Stimulated activated CD4-positive, alpha-beta T cell treated with anti-CD3 and anti-CD28 coated beads, Interleukin-2, amount 100 ng/mL, for 48 hours (primary cell): ENCODE data around the gene BPIFB4.

Experiments
- DNase-seq, 2 donors: peaks; one replicate each; pipeline ENCODE4 v3.0.0-alpha.2; 2020

The BPIFB4 gene

DNA sequence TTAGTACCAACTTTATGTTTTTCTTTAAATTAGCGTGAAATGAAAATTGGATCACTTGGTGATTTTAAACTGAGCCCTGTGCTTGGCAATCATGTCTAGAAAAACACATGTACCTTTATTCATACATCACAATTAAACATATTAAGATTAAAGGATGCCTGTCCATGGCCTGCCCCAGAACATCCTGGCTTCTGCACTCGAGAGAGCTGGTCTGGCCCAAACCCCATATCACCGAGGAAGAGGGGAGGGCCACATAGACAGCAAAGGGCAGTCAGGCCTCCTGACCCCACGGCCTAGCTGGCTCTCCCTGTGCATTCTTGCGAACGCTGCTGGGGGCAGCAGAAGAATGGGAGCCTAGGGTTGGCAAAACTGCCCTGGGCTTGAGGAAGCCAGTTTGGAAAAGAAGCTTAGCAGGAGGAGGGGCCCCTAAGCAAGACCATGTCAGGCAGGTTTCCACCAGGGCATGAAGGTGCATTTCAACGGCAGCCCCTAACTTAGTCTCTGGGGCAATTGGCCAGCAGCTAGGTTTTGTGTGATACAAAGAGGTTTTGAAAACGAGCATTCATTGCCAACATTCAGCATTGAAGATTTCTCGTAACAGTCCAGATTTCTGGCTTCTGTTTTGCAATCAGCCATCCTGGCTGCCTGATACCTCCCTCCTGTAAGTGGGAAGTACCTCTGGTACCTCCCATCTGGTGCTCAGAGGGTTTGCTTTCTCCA is 17.2 kb upstream of the BPIFB4 start:
- DNase-seq: no peak

DNA sequence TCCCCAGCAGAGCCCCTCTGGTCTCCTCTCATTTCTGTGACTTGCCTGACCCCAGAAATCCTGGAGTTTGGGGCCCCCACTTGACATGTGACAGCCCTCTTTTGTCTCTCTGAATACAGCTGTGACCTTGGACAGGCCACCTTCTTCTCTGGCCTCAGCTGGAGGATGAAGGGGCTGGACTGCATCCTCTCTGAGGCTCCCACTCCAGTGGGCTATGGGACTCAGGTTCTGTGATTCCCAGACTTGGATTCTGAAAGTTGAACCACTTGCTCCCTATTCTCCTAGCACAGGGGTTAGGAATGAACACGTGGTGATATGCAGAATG is 16.7 kb upstream of the BPIFB4 start:
- DNase-seq: no peak

DNA sequence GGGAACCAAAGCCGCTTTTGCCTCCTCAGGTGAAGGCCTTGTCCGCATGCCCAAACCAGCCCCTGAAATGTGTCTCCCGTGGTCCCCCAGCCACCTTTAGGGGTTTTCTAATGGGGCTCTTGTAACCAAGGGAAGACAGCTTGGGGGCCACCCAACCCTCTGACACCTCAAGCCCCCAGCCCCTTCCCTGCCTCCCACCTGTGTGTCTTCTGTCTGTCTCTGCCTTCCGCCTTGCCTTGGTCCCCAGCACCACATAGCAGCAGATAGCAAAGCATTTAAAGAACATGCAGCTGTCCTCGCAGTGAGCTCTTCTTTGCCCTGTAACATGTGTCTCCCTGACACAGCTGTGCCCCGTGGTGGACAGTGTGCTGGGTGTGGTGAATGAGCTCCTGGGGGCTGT is 16.2 kb upstream of the BPIFB4 start:
- no peak for DNase-seq

DNA sequence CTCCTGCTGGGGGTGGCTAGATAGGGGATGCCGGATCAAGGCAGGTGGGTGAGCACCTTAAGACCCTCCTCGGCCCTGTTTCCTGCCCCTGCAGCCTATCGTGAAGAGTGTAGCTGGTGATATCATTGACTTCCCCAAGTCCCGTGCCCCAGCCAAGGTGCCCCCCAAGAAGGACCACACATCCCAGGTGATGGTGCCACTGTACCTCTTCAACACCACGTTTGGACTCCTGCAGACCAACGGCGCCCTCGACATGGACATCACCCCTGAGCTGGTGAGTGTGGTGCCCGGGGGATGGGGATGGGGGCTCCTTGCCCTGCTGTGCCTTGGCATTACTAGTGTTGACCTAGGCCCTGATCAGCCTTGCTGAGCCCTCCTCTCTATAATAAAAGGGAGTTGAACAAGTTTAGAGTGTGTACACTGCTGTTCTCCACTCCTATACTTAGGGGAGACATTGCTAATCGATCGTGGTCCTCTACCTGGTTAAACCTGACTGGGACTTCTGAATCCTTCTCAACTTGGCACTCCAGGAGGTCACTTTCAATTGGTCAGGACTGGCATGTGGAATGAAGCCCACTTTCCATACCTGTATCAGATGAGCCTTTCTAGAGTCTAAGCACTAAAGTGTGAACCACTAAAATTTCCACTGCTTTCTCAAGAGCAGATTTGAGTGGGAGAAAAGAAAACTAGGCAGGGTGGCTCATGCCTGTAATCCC is 14.7 kb upstream of the BPIFB4 start:
- no peak for DNase-seq

DNA sequence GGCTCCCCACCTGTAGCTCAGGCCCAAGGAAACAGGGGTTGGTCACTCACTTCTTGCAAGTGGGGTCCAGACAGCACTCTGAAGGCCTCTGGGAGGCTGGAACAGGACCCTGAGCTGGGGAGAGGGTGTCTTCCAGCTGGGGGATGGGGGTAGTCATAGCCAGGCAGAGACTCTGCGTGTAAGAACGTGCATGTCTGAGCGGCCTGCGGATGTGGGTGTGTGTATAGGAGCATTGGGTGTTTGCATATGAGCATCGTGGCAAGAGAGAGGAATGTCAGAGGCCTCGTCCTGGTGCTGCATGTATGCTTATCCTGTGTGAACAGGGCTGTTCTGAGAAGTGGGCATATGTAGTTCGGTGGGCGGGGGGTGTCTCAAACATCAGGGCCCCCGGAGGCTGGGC is 13.7 kb upstream of the BPIFB4 start:
- DNase-seq: no peak

DNA sequence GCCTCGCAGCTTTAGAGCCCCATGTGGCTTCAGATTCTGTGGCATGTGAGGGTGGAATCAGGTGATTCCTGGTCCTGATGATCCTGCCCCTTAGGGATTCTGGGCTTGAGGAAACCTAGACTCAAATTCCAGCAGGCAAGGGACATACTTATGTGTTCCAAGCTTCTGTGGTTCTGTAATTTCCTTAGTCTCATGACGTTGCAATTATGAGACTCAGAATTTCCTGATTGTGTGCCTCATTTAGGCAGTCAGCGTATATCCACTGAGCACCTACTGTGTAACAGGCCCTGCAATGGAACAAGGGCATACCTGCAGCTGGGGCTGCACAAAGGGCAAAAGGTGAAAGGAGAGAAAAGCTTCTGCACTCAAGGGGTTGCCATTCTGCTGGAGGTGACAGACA is 11.6 kb upstream of the BPIFB4 start:
- DNase-seq: no peak

DNA sequence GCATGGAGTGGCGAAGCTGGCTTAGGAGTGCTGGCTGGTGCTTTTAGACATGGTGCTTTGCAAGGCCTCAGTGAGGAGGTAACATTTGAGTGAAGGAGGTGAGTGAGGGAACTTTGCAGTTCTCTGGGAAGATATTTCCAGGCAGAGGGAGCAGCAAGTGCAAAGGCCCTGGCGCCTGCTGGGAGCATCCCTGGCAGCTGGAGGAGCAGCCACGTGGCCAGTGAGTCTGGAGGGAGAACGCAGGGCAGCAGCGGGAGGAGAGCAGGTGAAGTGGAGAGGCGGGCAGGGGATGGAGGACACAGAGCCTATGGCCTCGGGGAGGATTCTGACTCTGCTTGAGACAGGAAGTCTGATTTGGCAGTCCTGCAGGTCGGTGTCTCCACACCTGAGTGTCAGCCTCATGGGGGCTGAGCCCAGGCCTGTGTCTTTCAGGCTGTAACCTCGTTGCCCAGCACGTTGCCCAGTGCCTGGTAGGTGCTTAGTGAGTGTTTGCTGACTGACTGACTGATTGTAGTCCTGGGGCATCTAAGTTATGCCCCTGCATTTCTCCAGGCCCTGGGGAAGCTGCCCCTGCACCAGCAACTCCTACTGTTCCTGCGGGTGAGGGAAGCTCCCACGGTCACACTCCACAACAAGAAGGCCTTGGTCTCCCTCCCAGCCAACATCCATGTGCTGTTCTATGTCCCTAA is 11.0 kb upstream of the BPIFB4 start:
- no peak for DNase-seq

DNA sequence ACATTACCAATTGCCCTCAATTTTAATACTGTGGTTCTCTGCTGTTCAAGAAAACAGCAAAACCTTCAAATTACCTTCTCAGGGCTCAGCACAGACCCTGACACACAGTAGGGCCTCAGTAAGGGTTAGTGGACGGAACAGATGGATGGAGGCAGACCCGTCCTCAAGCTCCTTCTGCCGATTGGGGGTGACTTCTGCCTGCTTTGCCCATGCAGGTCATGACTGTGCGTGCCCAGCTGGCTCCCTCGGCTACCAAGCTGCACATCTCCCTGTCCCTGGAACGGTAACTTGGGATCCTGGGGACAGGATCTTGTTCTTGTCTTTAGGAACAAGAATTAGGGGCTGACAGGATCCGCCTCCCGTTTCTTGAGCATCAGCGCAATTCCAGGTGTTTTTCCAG is 9.8 kb upstream of the BPIFB4 start:
- DNase-seq: no peak

DNA sequence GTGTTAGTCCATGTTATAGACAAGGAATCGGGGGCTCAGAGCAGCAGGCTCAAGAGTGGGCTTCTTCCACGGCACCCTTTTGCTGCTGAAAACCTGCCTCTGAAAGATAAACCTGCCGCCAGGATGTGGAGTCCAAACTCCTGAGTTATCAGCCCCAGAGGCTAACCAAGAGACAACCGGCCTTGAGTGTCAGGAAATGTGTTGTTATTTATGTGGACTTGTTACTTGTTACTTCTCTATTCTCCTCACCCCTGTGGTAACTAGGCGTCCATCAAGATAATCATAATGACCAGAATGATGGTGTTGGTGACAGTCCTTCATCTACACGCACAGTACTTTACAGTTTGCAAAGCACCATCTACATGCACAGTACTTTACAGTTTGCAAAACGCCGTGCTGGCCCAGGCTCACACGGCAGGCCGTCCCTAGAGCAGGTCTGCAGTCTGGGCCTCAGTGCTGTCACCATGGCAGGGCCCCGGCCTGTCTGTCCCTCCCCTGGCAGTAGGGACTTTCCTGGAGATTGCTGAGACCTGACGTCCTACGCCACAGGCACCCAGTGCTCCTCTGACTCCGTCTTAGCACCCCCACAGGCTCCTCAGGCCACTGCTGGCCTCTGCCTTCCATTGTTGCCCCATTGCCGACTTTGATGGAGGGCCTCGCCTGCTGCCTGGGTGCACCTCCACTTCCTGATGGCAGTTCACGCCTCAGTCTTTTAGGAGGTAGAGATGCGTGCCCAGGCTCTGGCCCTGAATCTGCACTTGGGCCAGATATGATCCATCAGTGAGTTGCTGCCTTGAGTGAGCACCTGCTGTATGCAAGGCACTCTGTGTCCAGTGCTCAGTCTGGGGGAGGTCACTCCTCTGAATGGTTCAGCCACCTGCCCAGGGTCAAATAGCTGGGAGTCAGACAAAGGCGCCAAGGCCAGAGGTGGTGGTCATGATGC is 9.1 kb upstream of the BPIFB4 start:
- no peak for DNase-seq

DNA sequence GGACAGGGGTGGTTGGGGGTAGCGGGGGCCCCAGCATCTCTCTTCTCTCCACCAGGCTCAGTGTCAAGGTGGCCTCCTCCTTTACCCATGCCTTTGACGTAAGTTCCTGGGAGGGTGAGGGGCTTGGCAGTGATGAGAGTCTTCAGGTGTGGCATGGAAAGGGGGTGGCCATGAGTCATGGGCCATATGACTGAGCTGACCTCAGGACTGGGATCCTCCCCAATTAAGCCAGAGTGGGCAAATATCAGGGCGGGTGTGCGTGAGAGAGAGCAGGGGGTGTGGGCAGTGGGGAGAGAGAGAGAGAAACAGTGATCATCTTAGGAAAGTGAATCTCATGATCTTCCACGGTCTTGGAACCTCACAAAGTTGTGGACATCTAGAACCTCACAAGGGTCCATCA is 8.2 kb upstream of the BPIFB4 start:
- DNase-seq: no peak

DNA sequence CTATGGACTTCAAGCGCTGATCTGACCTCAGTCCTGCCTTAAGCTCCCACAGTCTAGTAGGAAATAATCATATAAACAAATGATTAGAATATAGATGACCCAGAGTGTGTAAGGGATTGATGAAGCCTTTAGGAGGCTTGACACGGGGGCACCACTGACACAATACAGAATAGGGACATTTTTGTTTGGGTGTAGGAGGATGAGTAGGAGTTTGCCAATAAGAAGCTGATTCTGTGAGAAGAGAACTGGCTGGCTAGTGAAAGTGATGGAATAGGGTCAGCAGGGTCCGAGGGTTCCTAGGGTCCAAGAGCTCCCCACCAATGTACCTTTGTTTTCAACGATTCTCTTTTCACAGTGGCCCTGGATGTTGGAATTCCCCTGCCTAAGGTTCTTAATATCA is 7.1 kb upstream of the BPIFB4 start:
- DNase-seq: no peak

DNA sequence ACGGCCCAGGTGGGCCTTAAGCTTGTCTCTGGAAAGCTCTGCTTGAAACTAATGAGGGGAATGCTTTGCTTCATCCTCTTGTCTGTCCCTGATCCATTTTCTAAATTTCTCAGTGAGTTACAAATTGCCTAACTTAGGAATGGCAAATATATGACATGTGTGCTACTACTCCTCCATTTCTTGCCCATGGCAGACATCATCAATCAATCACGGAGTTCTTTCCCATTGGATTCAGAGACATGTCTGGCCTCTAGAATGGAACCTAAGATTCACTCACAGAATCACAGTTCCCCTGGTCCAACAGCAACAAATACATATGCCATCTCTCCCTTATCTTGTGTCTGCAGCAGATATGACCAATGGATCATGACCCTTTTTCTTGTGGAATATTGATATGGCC is 6.6 kb upstream of the BPIFB4 start:
- DNase-seq: no peak

DNA sequence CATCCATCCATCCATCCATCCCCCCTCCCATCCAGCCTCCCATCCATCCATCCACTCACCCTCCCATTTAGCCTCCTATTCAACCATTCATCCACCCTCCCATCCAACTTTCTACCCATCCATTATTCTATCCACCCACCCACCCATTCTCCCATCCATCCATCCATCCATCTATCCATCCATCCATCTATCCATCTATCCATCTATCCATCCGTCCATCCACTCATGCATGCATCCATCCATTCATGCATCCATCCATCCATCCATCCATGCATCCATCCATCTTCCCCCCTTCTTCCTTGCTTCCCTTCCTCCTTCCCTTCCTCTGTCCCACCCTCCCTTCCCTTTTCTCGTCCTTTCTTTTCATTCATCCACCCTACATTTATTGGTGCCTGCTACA is 4.8 kb upstream of the BPIFB4 start:
- DNase-seq: no peak

DNA sequence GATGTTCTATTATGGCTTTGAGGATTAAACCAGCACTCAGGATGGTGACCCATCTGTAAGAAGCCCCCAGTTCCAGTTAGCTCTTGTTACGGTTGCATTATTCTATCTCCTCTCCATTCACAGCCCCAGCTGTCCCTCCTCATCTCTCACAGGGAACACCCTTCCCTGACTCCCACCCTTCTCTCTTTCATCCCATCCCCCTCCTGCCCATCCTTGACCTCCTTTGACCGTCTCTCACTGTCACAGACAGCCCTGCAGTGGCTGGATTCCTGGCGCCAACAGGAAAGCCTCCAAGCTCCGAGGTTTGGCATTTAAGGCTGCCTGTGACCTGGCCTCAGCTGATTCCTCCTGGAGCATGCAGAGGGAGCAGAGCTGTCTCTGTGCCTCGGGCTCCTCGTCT is 4.2 kb upstream of the BPIFB4 start:
- no peak for DNase-seq

DNA sequence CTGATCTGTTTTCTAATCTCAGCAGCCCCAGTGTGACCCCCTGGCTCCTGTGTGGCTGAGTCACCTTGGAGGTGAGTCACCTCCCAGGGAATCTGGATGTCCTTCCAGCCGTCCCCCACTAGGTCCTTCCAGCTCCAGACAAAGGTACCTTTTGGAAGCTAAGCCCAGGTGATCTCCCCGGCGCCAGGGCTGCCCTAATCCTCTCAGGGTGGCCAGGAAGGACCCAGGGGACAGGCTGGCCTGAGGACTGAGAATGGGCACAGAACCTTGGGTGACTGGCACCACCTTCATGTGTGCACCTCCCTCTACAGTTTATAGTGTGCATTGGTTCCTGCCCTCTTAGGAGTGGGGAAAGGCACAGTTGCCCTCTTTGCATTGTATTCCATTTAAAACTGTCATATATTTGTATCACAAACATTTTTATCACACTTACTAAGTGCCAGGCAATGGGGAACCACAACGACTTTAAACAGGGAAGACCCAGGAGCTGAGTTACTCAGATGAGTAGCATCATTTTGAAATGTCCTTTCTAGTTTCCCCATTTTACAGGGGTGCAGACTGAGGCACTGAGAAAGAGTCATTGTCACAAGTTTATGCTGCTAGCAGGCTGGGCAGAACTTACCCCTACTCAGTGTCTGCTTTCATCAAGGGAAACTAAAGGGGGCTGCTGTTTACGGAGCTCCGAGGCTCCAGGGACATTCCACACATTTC is 2.6 kb upstream of the BPIFB4 start:
- DNase-seq: no peak

DNA sequence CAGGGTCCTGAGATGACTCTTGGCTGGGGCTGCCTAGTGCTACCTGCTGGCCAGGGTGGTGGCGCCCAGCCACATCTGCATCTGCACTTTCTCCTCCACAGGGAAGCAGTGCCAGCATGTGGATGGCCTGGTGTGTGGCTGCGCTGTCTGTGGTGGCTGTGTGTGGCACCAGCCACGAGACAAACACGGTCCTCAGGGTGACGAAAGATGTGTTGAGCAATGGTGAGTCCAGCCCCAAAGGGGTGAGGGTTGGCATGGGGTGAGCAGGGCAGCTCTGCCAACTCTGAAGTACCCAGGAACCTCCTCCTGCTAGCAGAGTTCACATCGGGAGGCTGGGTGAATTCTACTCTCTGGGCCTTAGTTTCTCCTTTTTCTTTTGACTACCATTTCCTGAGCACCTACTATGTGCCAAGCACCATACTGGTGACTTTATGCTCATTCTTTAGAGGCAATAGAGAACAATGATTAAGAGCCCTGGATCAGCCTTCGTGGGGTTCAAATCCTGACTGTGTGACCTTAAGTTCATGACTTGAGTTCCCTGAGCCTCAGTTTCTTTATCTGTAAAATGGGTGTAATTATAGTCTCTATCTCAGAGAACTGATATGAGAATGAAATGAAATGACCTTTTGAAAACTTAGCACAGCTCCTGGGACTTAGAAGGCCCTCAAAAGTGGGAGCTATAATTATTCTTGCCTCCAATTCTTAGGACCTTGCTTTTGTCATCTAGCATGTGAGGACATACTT is 2.1 kb downstream of the BPIFB4 start:
- DNase-seq: no peak

DNA sequence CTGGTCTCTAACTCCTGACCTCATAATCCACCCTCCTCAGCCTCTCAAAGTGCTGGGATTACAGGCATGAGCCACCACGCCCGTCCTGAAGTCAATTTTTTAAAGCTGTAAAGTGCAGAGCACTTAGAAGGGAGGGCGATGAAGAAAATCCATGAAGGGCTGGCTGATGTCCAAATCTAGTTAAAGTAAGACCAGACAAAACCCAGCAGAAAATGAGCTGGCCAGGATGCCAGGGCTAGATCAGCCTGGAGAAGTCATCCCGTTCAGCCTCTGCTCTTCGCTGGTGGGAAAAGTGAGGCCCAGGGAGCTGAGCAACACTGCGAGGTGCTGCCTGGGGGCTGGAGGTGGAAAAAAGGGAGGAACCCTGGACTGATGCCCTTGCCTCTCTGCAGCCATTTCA is 3.1 kb downstream of the BPIFB4 start:
- DNase-seq: no peak

DNA sequence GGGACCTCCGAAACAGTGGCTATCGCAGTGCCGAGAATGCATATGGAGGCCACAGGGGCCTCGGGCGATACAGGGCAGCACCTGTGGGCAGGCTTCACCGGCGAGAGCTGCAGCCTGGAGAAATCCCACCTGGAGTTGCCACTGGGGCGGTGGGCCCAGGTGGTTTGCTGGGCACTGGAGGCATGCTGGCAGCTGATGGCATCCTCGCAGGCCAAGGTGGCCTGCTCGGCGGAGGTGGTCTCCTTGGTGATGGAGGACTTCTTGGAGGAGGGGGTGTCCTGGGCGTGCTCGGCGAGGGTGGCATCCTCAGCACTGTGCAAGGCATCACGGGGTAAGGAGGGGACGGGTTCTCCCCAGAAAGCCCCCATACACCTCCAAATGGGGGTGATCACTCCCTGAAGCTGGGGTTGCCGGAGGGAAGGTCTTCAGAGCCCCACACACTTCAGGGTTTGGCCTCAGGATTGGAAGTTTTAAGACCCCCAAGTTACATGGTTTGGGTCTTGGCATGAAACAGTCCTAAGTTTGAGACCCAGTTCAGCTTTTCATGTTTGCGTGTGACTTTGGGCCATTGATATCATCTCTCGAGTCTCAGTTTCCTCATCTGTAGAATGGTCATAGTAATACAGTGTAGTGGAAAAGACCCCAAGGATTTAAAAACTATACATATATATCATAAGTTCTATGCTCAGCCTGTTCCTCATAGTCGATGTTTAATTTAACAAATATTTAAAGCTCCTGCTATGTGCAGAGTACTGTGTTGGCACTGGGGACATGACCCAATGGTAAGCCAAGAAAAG is 4.3 kb downstream of the BPIFB4 start:
- no peak for DNase-seq

DNA sequence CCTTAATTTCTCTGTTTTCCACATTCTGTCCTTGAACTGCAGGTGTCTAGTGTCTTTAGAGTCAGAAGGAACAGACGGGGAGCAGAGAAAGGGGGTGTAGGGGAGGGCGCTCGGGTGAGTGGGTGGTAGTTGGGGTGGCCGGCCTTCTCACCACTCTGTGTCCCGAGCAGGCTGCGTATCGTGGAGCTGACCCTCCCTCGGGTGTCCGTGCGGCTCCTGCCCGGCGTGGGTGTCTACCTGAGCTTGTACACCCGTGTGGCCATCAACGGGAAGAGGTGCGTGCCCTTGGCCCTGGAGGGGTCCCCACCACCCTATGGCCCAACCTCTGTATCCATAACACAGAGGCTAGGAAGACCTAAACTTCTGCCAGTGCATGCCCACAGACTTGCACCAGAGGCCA is 5.3 kb downstream of the BPIFB4 start:
- no peak for DNase-seq

DNA sequence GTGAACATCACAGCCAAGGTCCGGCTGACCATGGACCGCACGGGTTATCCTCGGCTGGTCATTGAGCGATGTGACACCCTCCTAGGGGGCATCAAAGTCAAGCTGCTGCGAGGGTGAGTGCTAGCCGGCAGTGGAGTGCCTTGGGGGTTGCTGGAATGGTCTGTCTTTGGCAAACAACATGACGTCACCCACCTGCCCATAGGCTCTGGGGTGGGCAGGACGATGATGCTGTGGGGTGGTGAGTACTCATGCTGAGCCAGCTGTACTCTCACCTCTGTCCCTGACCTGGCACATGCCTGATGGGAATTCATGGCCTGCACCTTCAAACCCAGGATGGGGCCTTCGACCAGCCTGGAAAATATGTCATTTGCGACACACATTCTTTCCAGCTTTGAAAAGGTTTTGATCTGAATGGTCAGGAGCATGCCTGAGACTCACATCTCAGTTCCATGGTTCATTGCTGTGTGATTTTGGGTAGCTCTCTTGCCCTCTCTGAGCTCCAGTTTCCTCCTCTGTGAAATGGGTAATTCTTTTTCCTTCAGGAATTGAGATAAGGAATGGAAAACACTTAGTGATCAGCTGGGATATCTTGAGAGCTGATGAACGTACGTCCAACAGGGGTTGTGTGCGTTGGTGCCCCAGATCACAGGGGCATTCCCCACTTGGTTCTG is 6.7 kb downstream of the BPIFB4 start:
- DNase-seq: no peak
